Lung (tissue), 12 donors: ENCODE data around the gene FJX1. TPM values are rescaled to one million over a fixed set of nuclear protein-coding genes. Genes with fewer than 3 reads are reported as not detected.
A peak's percentile ranks its signal among the peaks of the same experiment; 100 is the strongest.

Experiments
- ATAC-seq: fragments of 200-7000 bp; cut with Tn5 transposase; one replicate; pipeline ENCODE4 v1.9.1; 2020; ENCODE audit warnings: moderate number of reproducible peaks; ENCODE audit not compliant: insufficient read depth, low FRiP score
- DNase-seq, 3 donors: peaks; one replicate each; pipeline ENCODE4 v3.0.0-alpha.2; 2013 to 2017
- H3K27ac ChIP-seq, 2 donors: one replicate each; pipeline ENCODE4 v1.5.1; 2013; ENCODE audit warnings: mild to moderate bottlenecking in 2 of 2, moderate library complexity in 2 of 2, control low read depth in 1 of 2, inconsistent platforms in 1 of 2, low read depth in 1 of 2, low read length in 1 of 2
- H3K27me3 ChIP-seq, 3 donors: one replicate each; pipeline ENCODE4 v1.5.1; 2013; ENCODE audit warnings: low read length in 2 of 3; ENCODE audit not compliant: control insufficient read depth in 3 of 3, insufficient read depth in 3 of 3
- H3K36me3 ChIP-seq, 4 donors: one replicate each; pipeline ENCODE4 v1.5.1; 2013; ENCODE audit warnings: low read length in 4 of 4, mild to moderate bottlenecking in 1 of 4, moderate library complexity in 1 of 4; ENCODE audit not compliant: control insufficient read depth in 4 of 4, insufficient read depth in 4 of 4
- H3K4me1 ChIP-seq, 5 donors: one replicate each; pipeline ENCODE4 v1.5.1; 2013; ENCODE audit warnings: low read length in 5 of 5, mild to moderate bottlenecking in 2 of 5, moderate library complexity in 1 of 5; ENCODE audit not compliant: control insufficient read depth in 5 of 5, insufficient read depth in 5 of 5
- H3K4me3 ChIP-seq: one replicate; pipeline ENCODE4 v1.5.1; 2013; ENCODE audit warnings: mild to moderate bottlenecking, control low read depth, moderate library complexity
- H3K9ac ChIP-seq, 2 donors: one replicate each; pipeline ENCODE4 v1.5.1; 2013; ENCODE audit warnings: low read length in 2 of 2, control low read depth in 1 of 2; ENCODE audit not compliant: insufficient read depth in 1 of 2
- H3K9me3 ChIP-seq, 4 donors: one replicate each; pipeline ENCODE4 v1.5.1; 2013; ENCODE audit warnings: low read length in 3 of 4, mild to moderate bottlenecking in 1 of 4, moderate library complexity in 1 of 4; ENCODE audit not compliant: control insufficient read depth in 4 of 4, insufficient read depth in 3 of 4
- CTCF ChIP-seq: IDR thresholded peaks from 2 replicates; pipeline ENCODE4 v1.5.1; 2012; ENCODE audit warnings: mild to moderate bottlenecking; ENCODE audit errors: control extremely low read depth, extremely low read depth
- WGBS, 2 donors: extraction: QIAGEN DNeasy Blood & Tissue Kit; methylation state at CpG; one replicate each; pipeline ENCODE4 v1.1.7; 2013; 5-methylcytosine and 5-hydroxymethylcytosine counted together
- polyA plus RNA-seq, 2 donors: library from polyadenylated mRNA; stranded (reverse); fragments of 200-250 nt; gene quantifications; one replicate each; pipeline ENCODE4 v1.2.1, GENCODE V29; 2013
- total RNA-seq, 2 donors: library from RNA; depleted of rRNA in 1 of 2; stranded (reverse); fragments of >200 nt in 1 of 2; gene quantifications; one replicate each; pipeline ENCODE4 v1.2.1, GENCODE V29; 2014 to 2021
- donor health status: control.
- donor health status: control.
- donor health status: Bipolar disorder and iron deficiency.
- donor health status: healthy.
- donor health status: DM: yes; HTN: yes; CAD: no.

Gene FJX1
- total and polyA plus RNA-seq, 4 donors = 2.9 to 7.7 (median 3.5) TPM

DNA sequence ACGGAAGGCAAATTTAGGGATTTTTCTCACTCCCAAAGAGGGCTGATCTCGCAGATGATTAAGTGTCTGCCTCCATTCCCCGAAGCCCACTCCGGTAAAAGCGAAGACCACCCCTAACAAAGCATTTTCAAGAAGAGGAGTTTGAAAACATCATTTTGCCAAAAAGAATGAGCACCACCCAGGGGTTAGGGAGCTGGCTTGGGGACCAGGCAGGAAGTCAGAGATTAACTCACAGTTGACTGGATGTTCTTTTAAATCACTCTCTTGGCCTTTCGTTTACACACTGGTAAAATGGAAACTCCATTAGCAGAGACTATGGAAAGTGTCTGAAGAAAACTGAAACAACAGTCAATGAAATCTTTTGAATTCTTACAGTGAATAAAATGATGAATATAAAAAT is 36.5 kb downstream of the FJX1 start:
- Histone ChIP-seq H3K9ac (no peak overlapping the region), H3K9me3 (no peaks in the 10 kb centered on the region), H3K4me3 (no peak overlapping the region), H3K36me3 (no peaks in the 10 kb centered on the region), H3K27me3 (no peaks in the 10 kb centered on the region), H3K27ac (no peak overlapping the region), H3K4me1 (no peaks in the 10 kb centered on the region)
- peak in 1 of 3 donors; percentile 55 for DNase-seq
- 73 to 82% methylated on average over 6 of the region's 6 CpGs for WGBS, 2 donors
- ATAC-seq = no peak
- no peak for TF ChIP-seq CTCF

DNA sequence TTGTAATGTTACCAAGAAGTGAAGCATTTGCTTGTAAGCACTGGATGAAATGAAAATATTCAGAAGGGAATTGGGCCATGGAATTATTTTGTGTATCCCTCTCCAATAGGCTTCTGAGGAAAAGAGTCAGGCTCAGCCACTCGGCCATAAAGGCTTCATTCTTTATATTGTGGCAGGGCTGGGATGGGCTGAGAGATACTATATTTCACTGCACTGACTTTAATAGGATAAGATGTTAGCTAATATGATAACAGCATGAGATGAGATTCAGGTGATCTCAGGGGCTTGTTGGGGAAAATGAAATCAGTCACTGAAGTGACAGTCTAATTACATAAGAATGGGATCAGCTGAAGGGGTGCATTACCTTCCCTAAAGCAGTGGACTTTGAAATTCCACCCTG is 37.0 kb downstream of the FJX1 start:
- ATAC-seq (no peak), DNase-seq (no peak)
- 87 to 97% methylated on average over 1 of the region's 1 CpG for WGBS, 2 donors
- TF ChIP-seq CTCF = no peak
- no peaks in the 10 kb centered on the region for H3K4me1 ChIP-seq
- no peak overlapping the region for H3K27ac ChIP-seq
- H3K9me3 ChIP-seq = no peaks in the 10 kb centered on the region
- no peak overlapping the region for H3K4me3 ChIP-seq
- no peaks in the 10 kb centered on the region for H3K27me3 ChIP-seq
- no peaks in the 10 kb centered on the region for H3K36me3 ChIP-seq
- no peak overlapping the region for H3K9ac ChIP-seq

DNA sequence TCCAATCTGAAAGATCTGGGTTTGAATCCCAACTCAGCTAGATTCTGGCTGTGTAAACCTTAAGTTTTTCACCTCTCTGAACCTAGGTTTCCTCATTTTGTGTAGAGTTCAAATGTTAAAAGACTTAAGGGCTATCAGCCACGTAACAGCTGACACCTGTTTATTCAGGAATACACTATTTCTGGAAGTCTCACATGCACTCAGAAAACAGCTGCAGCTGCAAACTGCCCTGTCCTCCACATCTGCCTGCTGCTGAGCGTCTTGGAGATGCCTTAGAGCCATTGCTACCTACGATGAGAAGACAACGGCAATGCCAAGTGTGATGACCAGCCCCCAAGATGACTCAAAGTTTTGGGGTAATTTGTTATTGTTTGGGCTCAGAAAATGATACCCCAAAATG is 37.6 kb downstream of the FJX1 start:
- H3K36me3 ChIP-seq = no peaks in the 10 kb centered on the region
- H3K4me3 ChIP-seq = no peak overlapping the region
- no peaks in the 10 kb centered on the region for H3K9me3 ChIP-seq
- H3K27ac ChIP-seq = no peak overlapping the region
- 78 to 87% methylated on average over 4 of the region's 4 CpGs for WGBS, 2 donors
- no peak for ATAC-seq
- no peak overlapping the region for H3K9ac ChIP-seq
- no peaks in the 10 kb centered on the region for H3K4me1 ChIP-seq
- no peak for TF ChIP-seq CTCF
- DNase-seq = no peak
- H3K27me3 ChIP-seq = no peaks in the 10 kb centered on the region
